Lung (tissue), 12 donors: Measurements from ENCODE around the gene DPT. TPM values are rescaled to one million over a fixed set of nuclear protein-coding genes. Genes with fewer than 3 reads are reported as not detected.

Experiments
- ATAC-seq: fragments of 200-7000 bp; cut with Tn5 transposase; one replicate; pipeline ENCODE4 v1.9.1; 2020; ENCODE audit warnings: moderate number of reproducible peaks; ENCODE audit not compliant: insufficient read depth, low FRiP score
- DNase-seq, 3 donors: peaks; one replicate each; pipeline ENCODE4 v3.0.0-alpha.2; 2013 to 2017
- H3K27ac ChIP-seq, 2 donors: one replicate each; pipeline ENCODE4 v1.5.1; 2013; ENCODE audit warnings: mild to moderate bottlenecking in 2 of 2, moderate library complexity in 2 of 2, control low read depth in 1 of 2, inconsistent platforms in 1 of 2, low read depth in 1 of 2, low read length in 1 of 2
- H3K27me3 ChIP-seq, 3 donors: one replicate each; pipeline ENCODE4 v1.5.1; 2013; ENCODE audit warnings: low read length in 2 of 3; ENCODE audit not compliant: control insufficient read depth in 3 of 3, insufficient read depth in 3 of 3
- H3K36me3 ChIP-seq, 4 donors: one replicate each; pipeline ENCODE4 v1.5.1; 2013; ENCODE audit warnings: low read length in 4 of 4, mild to moderate bottlenecking in 1 of 4, moderate library complexity in 1 of 4; ENCODE audit not compliant: control insufficient read depth in 4 of 4, insufficient read depth in 4 of 4
- H3K4me1 ChIP-seq, 5 donors: one replicate each; pipeline ENCODE4 v1.5.1; 2013; ENCODE audit warnings: low read length in 5 of 5, mild to moderate bottlenecking in 2 of 5, moderate library complexity in 1 of 5; ENCODE audit not compliant: control insufficient read depth in 5 of 5, insufficient read depth in 5 of 5
- H3K4me3 ChIP-seq: one replicate; pipeline ENCODE4 v1.5.1; 2013; ENCODE audit warnings: mild to moderate bottlenecking, control low read depth, moderate library complexity
- H3K9ac ChIP-seq, 2 donors: one replicate each; pipeline ENCODE4 v1.5.1; 2013; ENCODE audit warnings: low read length in 2 of 2, control low read depth in 1 of 2; ENCODE audit not compliant: insufficient read depth in 1 of 2
- H3K9me3 ChIP-seq, 4 donors: one replicate each; pipeline ENCODE4 v1.5.1; 2013; ENCODE audit warnings: low read length in 3 of 4, mild to moderate bottlenecking in 1 of 4, moderate library complexity in 1 of 4; ENCODE audit not compliant: control insufficient read depth in 4 of 4, insufficient read depth in 3 of 4
- WGBS, 2 donors: extraction: QIAGEN DNeasy Blood & Tissue Kit; methylation state at CpG; one replicate each; pipeline ENCODE4 v1.1.7; 2013; 5-methylcytosine and 5-hydroxymethylcytosine counted together
- polyA plus RNA-seq, 2 donors: library from polyadenylated mRNA; stranded (reverse); fragments of 200-250 nt; gene quantifications; one replicate each; pipeline ENCODE4 v1.2.1, GENCODE V29; 2013
- total RNA-seq, 2 donors: library from RNA; depleted of rRNA in 1 of 2; stranded (reverse); fragments of >200 nt in 1 of 2; gene quantifications; one replicate each; pipeline ENCODE4 v1.2.1, GENCODE V29; 2014 to 2021
- TF ChIP-seq, protein P1 (sequence below): IDR thresholded peaks from 2 replicates; pipeline ENCODE4 v1.5.1; 2012; ENCODE audit warnings: mild to moderate bottlenecking; ENCODE audit errors: control extremely low read depth, extremely low read depth
- donor health status: control.
- donor health status: control.
- donor health status: Bipolar disorder and iron deficiency.
- donor health status: healthy.
- donor health status: DM: yes; HTN: yes; CAD: no.

The DPT gene
- total and polyA plus RNA-seq, 4 donors: 3.9 to 9.5 (median 6.4) TPM

DNA sequence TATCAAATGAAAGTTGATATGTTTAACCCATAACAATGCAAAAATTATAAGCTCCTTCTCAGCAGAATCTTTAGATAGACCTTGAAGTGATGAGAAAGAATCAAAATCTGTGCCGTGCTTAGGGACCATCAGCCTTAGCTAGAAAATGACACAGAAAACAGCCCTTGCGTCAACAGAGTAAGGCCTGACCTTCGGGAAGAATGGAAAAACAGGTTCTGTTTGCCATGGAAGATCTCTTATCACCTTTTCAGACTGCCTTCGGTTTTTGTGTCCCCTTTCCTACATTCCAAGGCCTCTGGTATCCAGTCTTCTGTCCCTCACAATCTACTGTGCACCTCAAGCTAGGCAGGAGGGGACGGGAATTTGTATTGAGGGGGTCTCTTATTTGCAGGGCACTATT lies 37.6 kb upstream of the DPT start:
- Histone ChIP-seq H3K4me1 (peaks cover 0 to 37% (median 19%) of the 10 kb centered on the region in 5 donors), H3K9me3 (no peaks in the 10 kb centered on the region), H3K36me3 (no peaks in the 10 kb centered on the region), H3K9ac (no peak overlapping the region), H3K4me3 (no peak overlapping the region), H3K27me3 (no peaks in the 10 kb centered on the region), H3K27ac (no peak overlapping the region)
- ATAC-seq (no peak), DNase-seq (no peak)
- TF ChIP-seq, protein P1, sequence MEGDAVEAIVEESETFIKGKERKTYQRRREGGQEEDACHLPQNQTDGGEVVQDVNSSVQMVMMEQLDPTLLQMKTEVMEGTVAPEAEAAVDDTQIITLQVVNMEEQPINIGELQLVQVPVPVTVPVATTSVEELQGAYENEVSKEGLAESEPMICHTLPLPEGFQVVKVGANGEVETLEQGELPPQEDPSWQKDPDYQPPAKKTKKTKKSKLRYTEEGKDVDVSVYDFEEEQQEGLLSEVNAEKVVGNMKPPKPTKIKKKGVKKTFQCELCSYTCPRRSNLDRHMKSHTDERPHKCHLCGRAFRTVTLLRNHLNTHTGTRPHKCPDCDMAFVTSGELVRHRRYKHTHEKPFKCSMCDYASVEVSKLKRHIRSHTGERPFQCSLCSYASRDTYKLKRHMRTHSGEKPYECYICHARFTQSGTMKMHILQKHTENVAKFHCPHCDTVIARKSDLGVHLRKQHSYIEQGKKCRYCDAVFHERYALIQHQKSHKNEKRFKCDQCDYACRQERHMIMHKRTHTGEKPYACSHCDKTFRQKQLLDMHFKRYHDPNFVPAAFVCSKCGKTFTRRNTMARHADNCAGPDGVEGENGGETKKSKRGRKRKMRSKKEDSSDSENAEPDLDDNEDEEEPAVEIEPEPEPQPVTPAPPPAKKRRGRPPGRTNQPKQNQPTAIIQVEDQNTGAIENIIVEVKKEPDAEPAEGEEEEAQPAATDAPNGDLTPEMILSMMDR: no peak
- WGBS, 2 donors: 82 to 83% methylated on average over 5 of the region's 5 CpGs

DNA sequence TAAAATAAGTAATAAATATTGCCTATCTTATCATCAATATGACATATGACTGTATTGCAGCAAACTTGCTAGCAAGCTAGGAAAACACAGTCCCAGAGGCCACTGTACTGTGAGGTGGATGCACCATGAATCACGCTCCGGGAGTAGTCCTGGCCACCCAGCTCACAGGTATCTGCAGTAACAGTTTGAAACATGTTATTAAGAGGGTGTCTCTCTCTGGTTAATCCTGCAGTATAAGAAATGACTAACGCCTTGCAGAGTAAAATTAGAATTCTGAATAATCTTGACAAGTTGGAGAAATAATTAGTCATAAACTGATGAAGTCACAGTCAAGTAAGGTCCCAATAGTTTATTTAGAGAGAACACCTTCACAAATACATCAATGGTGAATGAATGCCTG lies 34.0 kb upstream of the DPT start:
- Histone ChIP-seq H3K4me3 (no peak overlapping the region), H3K27me3 (no peaks in the 10 kb centered on the region), H3K9me3 (no peaks in the 10 kb centered on the region), H3K27ac (no peak overlapping the region), H3K4me1 (peaks cover 1 to 23% (median 7%) of the 10 kb centered on the region in 5 donors), H3K9ac (no peak overlapping the region), H3K36me3 (no peaks in the 10 kb centered on the region)
- no peak for ATAC-seq
- 95 to 97% methylated on average over 3 of the region's 3 CpGs for WGBS, 2 donors
- TF ChIP-seq, protein P1: no peak
- DNase-seq: no peak

DNA sequence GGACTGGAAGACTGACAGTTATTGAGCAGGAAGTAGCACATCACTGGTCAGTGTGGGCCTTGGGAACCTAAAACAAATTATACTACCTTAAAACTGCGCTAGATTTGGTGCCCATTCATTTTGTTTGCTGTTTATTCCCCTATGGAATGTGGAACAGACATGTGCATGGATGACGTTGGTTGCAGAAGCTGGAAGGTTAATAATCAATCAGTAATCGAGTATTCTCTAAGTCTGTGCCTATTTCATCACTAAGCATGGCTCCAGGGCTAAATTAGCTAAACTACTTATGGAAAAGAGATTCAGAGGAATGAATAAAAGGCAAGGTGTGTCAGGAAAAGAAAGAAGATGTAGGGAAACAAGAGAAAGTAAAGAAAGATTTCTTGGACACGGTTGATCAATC lies 33.5 kb upstream of the DPT start:
- Histone ChIP-seq H3K27ac (no peak overlapping the region), H3K4me3 (no peak overlapping the region), H3K9me3 (no peaks in the 10 kb centered on the region), H3K9ac (no peak overlapping the region), H3K27me3 (no peaks in the 10 kb centered on the region), H3K4me1 (peaks cover 0 to 17% (median 1%) of the 10 kb centered on the region in 5 donors), H3K36me3 (no peaks in the 10 kb centered on the region)
- no peak for ATAC-seq
- WGBS, 2 donors: 91 to 94% methylated on average over 4 of the region's 4 CpGs
- no peak for DNase-seq
- TF ChIP-seq, protein P1: no peak

DNA sequence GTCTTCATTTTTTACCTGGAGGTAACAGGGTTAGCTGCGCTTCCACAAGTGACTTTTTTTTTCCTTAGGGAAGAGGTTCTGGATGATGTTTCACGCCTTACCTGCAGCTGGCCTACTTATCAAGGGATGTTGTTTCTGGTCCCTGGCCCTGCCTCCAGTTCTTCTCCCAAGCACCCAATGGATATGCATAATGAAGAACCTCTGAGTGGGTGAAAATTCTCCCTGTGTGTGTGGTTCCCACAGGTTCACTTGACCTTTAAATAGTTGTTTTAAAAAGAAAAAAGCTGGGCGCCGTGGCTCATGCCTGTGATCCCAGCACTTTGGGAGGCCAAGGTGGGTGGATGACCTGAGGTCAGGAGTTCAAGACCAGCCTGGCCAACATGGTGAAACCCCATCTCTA lies 31.8 kb upstream of the DPT start:
- TF ChIP-seq, protein P1: no peak
- no peak overlapping the region for H3K4me3 ChIP-seq
- H3K27ac ChIP-seq: no peak overlapping the region
- H3K9me3 ChIP-seq: no peaks in the 10 kb centered on the region
- no peak overlapping the region for H3K9ac ChIP-seq
- no peaks in the 10 kb centered on the region for H3K36me3 ChIP-seq
- WGBS, 2 donors: 95 to 97% methylated on average over 4 of the region's 4 CpGs
- DNase-seq (no peak), ATAC-seq (no peak)
- no peaks in the 10 kb centered on the region for H3K27me3 ChIP-seq
- H3K4me1 ChIP-seq: peaks cover 0 to 3% (median 1%) of the 10 kb centered on the region in 5 donors
